Measurements from ENCODE around the gene FAM3D. TPM values are rescaled to one million over a fixed set of nuclear protein-coding genes. Genes with fewer than 3 reads are reported as not detected.
A peak's percentile ranks its signal among the peaks of the same experiment; 100 is the strongest.

Gene FAM3D
- total RNA-seq, 1 donor from 2014 or later: 134 TPM

DNA sequence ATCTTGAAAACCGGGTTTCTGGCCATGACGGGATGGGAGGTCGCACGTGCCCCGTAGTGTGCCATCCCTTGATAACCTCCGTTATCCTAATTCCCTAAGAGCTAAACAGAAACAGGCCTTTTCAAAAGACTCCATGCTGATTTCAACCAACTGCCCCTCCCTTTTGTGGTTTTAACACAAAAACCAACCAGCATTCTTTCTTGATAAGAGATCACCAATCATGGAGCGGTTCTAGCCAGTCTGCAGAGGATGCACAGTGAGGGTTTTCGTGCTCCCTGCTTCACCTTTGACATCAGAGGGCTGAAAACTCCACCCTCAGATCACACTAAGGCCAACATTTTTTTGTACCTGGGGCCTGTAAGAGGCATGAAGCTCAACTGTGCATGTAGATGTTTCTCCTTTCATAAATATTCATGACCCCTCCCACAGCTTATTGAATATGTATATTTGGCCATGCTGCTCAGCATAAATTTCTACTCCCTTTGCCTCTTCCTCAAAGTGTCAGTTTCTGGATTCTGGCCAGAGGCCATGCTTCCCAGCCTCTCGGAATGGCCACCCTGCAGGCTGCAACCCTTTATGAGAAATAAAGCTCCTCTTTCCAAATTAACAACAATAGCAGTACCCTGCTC, 41.3 kb downstream of the FAM3D start:
- ATAC-seq: no peak

DNA sequence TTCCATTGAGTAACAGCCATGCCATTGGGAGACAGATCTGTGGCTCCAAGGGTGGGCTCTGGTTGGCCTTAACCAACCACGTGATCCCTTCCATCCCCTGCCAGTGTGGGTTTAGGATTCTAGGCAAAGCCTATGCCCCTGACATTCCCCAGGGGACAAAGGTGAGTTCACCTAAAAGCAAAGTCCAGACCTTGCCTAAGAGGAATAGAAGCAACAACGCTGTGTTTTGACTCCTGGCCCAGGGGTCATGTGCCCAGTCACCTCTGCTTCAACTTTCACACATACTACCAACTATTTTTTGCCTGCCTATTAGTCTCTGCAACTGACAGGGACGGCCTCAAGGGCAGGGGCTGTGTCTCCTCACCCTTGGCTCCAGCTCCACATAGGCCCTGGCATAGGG, 42.0 kb downstream of the FAM3D start:
- ATAC-seq: no peak

- ATAC-seq: no peak
Measured at GRCh38 chr3:58623961-58624360, 42.6 kb downstream of the FAM3D start.

GRCh38 chr3:58623478-58623877, 43.1 kb downstream of the FAM3D start:
- no peak for ATAC-seq

- no peak for ATAC-seq
Measured at GRCh38 chr3:58622892-58623291, 43.7 kb downstream of the FAM3D start.

DNA sequence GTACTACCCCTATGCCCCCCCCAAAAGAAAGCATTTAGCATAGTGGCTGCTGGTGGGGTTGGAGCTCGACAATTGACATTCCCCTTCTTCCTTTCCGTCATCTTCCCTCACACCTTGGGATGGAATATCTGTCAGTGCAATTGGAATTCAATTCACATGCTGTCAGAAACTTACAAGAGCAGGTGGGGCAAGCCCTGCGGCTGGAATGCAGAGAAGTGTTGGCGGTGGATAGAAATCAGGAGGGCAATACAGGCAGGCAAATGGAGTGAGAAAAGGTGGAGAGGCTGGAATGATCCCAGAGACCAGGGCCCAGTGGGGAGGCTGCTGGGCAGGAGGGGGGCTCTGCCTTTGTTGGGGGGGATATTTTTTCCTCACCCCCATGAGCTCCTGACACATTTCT, 44.1 kb downstream of the FAM3D start:
- ATAC-seq: no peak

DNA sequence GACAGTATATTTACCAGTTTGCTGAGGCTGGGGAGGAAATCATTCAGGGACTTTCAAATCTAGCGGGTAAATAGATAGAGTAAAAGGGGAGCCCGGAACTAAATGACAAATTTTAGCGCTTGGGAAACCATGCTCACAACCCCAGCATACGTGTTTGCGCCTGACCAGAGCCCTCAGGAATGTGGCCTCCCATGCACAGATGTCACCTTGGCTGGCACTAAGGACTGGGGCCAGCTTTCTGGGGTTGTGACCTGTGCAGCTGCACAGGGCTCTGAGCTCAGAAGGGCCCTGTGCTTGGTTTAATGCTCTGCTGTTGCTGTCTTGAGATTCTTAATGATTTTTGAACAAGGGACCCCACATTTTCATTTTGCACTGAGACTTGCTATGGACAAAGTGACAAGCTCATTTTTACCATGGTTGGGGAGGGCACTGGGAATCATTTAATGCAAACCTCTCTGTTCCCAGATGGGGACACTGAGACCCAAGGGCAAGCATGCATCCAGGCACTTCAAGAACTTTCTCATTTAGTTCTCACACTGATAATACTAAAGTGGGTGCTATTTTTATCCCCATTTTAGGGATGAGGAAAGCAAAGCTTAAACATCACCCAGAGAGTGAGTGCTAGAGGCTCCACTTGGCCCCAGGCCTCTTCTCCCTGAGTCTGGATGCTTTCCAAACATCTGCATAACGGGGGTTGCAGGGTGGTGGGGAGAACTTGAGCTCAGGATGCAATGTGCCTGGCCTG, 45.3 kb downstream of the FAM3D start:
- ATAC-seq: no peak

DNA sequence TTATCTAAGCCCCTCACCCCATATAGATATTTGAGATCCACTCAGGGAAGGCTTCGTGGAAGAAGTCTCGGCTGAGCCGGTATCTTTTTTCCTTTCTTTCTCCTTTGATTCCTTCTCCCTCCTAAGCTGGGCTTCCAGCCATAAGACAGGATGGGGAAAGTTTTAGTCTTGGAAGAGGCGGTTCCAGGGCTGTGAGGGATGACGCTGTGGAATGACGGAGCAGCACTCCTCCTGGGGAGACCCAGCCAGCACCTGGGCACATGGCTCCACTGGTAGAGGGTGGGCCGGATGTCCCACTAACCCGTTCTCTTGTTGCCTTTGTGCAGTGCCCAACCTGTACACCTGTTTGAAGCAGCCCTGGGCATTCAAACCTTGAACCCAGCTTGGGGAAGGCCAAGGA, 46.2 kb downstream of the FAM3D start:
- ATAC-seq: no peak

- no peak for ATAC-seq
Measured at GRCh38 chr3:58617338-58617761, 49.2 kb downstream of the FAM3D start.

DNA sequence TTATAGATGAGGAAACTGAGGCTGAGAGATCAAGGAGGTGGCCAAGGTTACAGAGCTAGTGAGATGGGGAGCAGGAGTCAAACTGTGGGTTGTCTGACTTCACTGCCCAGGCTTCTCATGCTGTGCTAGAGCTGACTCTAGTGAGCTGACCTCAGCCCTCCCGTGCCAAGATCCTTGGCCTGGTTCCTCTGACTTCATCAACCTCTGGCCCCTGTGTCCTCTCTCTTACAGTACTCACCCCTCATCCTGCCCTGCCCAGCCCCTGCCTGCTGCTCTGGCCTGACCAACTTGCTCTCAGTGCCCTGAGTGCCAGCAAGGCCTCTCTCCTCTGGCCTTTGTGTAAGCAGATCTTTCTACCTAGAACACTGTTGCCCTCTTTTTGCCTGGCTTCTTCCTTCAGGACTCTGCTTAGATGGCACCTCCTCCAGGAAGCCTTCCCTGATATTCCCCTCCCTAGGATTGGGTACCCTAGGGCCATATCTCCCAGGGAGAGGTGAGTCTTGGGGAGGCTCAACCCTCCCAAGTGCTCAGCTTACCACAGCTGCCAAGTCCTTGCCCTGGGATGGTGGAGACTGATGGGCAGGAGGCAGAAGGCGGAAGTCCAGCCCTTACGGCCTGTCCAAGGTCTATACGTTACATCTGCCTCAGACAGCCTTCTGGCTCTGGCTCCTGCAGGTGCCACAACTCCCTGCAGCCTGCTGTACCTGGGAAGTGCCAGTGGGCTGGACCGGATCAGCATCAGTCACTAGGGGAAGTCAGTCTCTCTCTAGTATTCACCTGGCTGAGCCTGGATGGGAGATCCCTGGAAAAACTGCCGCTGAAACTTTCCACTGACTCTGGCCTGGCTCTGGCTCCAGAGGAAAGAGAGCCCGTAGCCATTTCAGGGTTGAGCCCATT, 53.1 kb downstream of the FAM3D start:
- ATAC-seq: peak; percentile 18

DNA sequence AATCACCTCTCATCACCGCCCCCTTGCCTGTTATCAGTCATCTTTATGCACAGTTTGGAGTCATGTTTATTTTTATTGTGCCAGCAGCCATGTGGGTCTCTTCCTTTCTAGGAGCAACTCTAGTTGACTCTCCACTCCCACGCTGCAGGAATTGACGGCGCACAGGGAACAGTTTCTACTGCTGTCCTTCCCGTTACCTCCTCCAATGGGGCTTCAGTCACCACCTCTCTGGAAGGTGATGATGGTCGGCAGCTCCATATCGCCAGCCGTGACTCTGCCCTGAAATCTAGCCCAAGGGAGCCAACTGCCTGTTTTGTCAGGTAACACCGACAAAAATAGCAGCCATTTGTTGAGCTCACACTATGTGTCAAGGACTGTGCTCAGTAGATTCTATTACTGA, 53.7 kb downstream of the FAM3D start:
- ATAC-seq: no peak

DNA sequence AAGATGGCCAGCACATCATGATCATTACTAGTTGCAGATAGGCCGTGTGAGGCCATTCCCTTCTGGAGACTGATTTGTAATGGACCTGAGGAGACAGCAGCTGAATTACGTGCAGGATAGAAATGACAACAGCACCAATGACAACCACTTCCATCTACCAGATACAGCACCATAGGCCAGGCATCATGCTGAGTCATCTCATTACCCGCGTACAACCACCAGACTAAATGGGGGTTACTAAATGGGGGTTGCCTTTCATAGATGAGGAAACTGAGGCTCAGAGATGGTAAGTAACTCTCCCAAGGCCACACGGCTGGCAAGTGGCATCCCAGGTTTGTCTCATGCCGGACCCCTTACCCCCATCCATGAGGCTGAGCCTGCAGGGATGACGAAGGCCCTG, 56.6 kb downstream of the FAM3D start:
- ATAC-seq: no peak

- ATAC-seq: peak; percentile 22
Measured at GRCh38 chr3:58608648-58609047, 57.9 kb downstream of the FAM3D start.

DNA sequence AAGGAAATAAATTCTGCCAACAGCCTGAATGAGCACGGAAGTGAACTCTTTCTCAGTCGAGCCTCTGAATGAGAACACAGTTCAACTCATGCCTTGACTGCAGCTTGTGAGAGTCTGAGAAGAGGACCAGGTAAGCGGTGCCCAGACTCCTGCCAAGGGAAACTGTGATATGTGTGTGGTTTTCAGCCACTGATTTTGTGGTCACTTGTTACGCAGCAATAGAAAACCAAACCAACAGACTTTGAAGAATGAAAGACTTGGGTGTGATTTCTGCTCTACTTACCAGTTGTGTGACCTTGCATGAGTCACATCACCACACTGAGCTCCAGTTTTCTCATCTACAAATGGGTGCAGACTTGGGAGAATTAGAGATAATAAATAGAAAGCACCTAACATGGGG, 58.8 kb downstream of the FAM3D start:
- no peak for ATAC-seq

DNA sequence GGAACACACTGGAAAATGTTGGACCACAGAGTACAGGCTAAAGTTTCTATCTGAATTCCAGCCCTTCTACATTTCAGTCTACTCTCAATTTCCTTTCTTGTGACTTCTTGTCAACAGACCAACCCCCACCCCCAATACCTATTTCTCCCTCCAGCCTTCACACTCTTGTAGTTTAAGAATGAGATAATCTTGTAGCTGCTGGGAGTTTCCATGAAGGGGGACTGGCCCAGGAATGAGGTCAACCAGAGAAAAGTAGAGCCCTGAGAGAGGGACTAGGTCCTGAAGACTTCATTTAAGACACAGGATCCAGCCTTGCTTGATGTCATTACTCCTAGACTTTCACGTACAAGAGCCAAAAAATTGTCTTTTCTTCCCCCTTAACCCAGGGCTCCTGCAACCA, 59.9 kb downstream of the FAM3D start:
- ATAC-seq: no peak

- peak; percentile 27 for ATAC-seq
Measured at GRCh38 chr3:58604031-58604430, 62.5 kb downstream of the FAM3D start.

- ATAC-seq: no peak
Measured at GRCh38 chr3:58603606-58604005, 63.0 kb downstream of the FAM3D start.

GRCh38 chr3:58597770-58598310, 68.7 kb downstream of the FAM3D start:
- ATAC-seq: no peak

DNA sequence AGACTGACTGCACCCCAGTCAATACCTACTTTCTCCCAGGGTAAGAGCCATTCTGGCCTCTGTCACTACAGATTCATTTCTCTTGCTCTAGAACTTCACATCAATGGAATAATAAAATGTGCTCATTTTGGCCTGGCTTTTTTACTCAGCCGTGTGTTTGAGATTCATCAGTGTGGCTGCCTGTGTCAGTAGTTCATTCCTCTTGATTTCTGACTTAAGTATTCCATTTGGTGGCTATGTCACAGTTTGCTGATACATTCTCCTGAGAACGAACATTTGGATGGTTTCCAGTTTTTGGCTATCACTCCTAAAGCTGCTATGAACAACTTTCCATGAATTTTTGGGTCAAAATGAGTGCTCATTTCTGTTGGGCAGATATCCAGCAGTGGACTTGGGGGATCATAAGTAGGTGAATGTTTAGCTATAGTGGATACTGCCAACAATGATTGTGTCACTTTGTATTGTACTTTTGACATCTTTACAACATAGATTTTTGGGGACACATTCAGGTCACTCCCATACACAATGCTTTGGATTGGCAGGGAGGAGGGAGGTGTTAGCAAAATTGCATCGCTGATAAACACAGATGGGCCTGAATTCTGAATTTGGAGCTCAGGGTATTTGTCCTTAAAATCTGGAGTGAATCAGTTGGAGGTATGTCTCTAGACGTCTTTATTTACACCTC, 69.6 kb downstream of the FAM3D start:
- ATAC-seq: no peak

DNA sequence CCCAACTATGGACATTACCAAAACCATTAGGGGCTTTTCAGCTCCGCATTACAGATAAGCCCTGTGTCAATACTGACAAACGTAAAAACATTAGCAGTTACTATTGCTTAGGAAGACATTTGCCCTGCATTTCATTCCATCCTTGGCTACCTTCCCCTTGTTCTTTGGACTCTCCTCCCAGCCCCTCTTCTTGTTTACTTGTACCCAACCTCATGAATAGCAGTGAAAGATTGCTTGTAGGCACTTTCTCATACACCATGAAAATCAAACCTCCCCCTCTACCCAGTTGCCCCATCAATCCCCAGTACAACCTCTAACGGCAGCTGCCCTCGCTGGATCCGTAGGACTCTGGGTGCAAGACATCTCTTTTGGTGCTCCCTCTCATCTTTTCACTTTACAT, 72.5 kb downstream of the FAM3D start:
- ATAC-seq: no peak

- ATAC-seq: no peak
Measured at GRCh38 chr3:58591517-58592510, 74.8 kb downstream of the FAM3D start.
